ENCODE data around the gene SORCS1. TPM values are rescaled to one million over a fixed set of nuclear protein-coding genes. Genes with fewer than 3 reads are reported as not detected.

Gene SORCS1
- total and polyA plus RNA-seq, 2 experiments from 2014 or later, result 2.9 to 8.9 TPM

GRCh38 chr10:106971411-106971831 lies 193.1 kb downstream of the SORCS1 start:
- DNase-seq (ENCODE audit: low spot score), result no peak
- H3K4me2 ChIP-seq, result no peak overlapping the region
- H3K4me3 Mint-ChIP-seq, result no peak overlapping the region
- ATAC-seq, result no peak
- no peak overlapping the region for H3K27ac ChIP-seq (ENCODE audit: low read depth)
- H3K79me2 ChIP-seq (replicated peaks; ENCODE audit: insufficient read depth), result no peaks in the 10 kb centered on the region
- peaks cover 26% of the 10 kb centered on the region for H3K4me1 Mint-ChIP-seq
- no peaks in the 10 kb centered on the region; the same call in 1 of the 2 replicates for H4K20me1 ChIP-seq (replicated peaks; ENCODE audit: insufficient read depth)
- H3K4me1 ChIP-seq (ENCODE audit: insufficient read depth), result peaks cover 11% of the 10 kb centered on the region; the same call in 1 of the 2 replicates
- H3K9me2 ChIP-seq (ENCODE audit: insufficient read depth), result no peaks in the 10 kb centered on the region
- no peaks in the 10 kb centered on the region for H3K36me3 Mint-ChIP-seq (ENCODE audit: low read depth)
- no peaks in the 10 kb centered on the region for H3K27me3 ChIP-seq (ENCODE audit: insufficient read depth)
- no peaks in the 10 kb centered on the region for H3F3A ChIP-seq (replicated peaks; ENCODE audit: low read depth)
- TF ChIP-seq ZNF331 (CRISPR knock-in tag; IDR thresholded peaks at IDR 0.05; ENCODE audit: low read depth) (no peak), CTCF (conservative IDR thresholded peaks at IDR 0.05; ENCODE audit: low read depth in 2 of 2) (no peak), POLR2AphosphoS5 (IDR thresholded peaks at IDR 0.05; ENCODE audit: low read depth) (no peak), EZH2 (IDR thresholded peaks at IDR 0.05; ENCODE audit: low read depth, unreplicated experiment) (no peak), CREB1 (CRISPR knock-in tag; IDR thresholded peaks at IDR 0.05; ENCODE audit: low read depth) (no peak), NANOG (IDR thresholded peaks at IDR 0.05; ENCODE audit: borderline replicate concordance) (no peak), STAT1 (IDR thresholded peaks at IDR 0.05; ENCODE audit: unreplicated experiment) (no peak), ZNF462 (CRISPR knock-in tag; IDR thresholded peaks at IDR 0.05) (no peak), JUNB (IDR thresholded peaks at IDR 0.05; ENCODE audit: unreplicated experiment) (no peak), EZH2phosphoT487 (IDR thresholded peaks at IDR 0.05; ENCODE audit: unreplicated experiment) (no peak), ZNF114 (CRISPR knock-in tag; IDR thresholded peaks at IDR 0.05) (no peak)
- TF ChIP-seq, protein P1, sequence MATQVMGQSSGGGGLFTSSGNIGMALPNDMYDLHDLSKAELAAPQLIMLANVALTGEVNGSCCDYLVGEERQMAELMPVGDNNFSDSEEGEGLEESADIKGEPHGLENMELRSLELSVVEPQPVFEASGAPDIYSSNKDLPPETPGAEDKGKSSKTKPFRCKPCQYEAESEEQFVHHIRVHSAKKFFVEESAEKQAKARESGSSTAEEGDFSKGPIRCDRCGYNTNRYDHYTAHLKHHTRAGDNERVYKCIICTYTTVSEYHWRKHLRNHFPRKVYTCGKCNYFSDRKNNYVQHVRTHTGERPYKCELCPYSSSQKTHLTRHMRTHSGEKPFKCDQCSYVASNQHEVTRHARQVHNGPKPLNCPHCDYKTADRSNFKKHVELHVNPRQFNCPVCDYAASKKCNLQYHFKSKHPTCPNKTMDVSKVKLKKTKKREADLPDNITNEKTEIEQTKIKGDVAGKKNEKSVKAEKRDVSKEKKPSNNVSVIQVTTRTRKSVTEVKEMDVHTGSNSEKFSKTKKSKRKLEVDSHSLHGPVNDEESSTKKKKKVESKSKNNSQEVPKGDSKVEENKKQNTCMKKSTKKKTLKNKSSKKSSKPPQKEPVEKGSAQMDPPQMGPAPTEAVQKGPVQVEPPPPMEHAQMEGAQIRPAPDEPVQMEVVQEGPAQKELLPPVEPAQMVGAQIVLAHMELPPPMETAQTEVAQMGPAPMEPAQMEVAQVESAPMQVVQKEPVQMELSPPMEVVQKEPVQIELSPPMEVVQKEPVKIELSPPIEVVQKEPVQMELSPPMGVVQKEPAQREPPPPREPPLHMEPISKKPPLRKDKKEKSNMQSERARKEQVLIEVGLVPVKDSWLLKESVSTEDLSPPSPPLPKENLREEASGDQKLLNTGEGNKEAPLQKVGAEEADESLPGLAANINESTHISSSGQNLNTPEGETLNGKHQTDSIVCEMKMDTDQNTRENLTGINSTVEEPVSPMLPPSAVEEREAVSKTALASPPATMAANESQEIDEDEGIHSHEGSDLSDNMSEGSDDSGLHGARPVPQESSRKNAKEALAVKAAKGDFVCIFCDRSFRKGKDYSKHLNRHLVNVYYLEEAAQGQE (IDR thresholded peaks at IDR 0.05; ENCODE audit: unreplicated experiment), result no peak
- TF ChIP-seq, protein P2, sequence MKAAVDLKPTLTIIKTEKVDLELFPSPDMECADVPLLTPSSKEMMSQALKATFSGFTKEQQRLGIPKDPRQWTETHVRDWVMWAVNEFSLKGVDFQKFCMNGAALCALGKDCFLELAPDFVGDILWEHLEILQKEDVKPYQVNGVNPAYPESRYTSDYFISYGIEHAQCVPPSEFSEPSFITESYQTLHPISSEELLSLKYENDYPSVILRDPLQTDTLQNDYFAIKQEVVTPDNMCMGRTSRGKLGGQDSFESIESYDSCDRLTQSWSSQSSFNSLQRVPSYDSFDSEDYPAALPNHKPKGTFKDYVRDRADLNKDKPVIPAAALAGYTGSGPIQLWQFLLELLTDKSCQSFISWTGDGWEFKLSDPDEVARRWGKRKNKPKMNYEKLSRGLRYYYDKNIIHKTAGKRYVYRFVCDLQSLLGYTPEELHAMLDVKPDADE (IDR thresholded peaks at IDR 0.05), result no peak
- H3K36me3 ChIP-seq (ENCODE audit: insufficient read depth), result no peaks in the 10 kb centered on the region
- peaks cover 1% of the 10 kb centered on the region for H3K27me3 Mint-ChIP-seq (ENCODE audit: insufficient read depth, low read depth, poor library complexity)
- H3K4me3 ChIP-seq, result no peak overlapping the region
- H3K9me3 Mint-ChIP-seq, result no peaks in the 10 kb centered on the region
- H2AFZ ChIP-seq, result no peak overlapping the region
- no peak overlapping the region for H3K27ac Mint-ChIP-seq

All from GM23338 (cell line).